ENCODE measurements around the gene MED9.
"Not testable (repeated sequence)": the region's sequence is repeated elsewhere in the genome, so short reads cannot be mapped to it uniquely, and the experiment has no call there.

The MED9 gene

DNA sequence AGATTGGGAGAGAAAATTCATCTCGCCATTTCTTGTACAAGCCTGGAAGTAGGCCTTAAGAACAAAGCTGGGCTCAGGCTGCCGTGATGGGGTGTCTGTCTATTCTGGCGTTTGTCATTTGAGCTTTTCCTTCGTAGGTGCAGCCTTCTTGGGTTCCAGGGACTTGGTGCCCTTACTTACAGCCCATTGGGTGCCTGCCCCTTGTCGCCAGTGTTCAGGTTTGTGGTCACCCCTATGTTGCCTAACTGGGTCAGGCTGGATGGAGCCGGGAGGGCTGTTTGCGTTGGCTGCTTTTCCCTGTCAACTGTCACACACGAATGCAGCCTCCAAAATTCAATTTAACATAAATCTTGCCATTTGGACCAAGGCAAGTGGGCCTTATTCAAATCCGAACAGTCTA, 23.7 kb upstream of the MED9 start:
- TF ChIP-seq, protein P1, sequence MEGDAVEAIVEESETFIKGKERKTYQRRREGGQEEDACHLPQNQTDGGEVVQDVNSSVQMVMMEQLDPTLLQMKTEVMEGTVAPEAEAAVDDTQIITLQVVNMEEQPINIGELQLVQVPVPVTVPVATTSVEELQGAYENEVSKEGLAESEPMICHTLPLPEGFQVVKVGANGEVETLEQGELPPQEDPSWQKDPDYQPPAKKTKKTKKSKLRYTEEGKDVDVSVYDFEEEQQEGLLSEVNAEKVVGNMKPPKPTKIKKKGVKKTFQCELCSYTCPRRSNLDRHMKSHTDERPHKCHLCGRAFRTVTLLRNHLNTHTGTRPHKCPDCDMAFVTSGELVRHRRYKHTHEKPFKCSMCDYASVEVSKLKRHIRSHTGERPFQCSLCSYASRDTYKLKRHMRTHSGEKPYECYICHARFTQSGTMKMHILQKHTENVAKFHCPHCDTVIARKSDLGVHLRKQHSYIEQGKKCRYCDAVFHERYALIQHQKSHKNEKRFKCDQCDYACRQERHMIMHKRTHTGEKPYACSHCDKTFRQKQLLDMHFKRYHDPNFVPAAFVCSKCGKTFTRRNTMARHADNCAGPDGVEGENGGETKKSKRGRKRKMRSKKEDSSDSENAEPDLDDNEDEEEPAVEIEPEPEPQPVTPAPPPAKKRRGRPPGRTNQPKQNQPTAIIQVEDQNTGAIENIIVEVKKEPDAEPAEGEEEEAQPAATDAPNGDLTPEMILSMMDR (IDR thresholded peaks at IDR 0.05; ENCODE audit: insufficient read depth, low read length, missing control alignments), result no peak
- H3K4me3 ChIP-seq (ENCODE audit: low read depth, low read length), result no peak overlapping the region
- no peak for DNase-seq (ENCODE audit: low read depth, low spot score)
- POLR2A ChIA-PET, result no interaction called here
- CTCF ChIA-PET, result no interaction called here

DNA sequence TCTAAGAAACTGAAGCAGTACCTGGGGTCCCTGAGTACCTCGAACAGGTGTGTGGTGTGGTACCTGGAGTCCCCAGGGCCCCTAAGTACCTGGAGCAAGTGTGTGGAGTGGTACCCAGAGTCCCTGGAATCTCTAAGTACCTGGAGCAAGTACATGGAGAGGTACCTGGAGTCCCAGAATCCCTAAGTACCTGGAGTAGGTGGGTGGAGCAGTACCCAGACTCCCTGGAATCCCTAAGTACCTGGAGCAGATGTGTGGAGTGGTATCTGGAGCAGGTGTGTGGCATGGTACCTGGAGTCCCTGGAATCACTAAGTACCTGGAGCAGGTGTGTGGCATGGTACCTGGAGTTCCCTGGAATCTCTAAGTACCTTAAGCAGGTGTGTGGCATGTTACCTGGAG, 22.5 kb upstream of the MED9 start:
- POLR2A ChIA-PET, result no interaction called here
- CTCF ChIA-PET, result no interaction called here

DNA sequence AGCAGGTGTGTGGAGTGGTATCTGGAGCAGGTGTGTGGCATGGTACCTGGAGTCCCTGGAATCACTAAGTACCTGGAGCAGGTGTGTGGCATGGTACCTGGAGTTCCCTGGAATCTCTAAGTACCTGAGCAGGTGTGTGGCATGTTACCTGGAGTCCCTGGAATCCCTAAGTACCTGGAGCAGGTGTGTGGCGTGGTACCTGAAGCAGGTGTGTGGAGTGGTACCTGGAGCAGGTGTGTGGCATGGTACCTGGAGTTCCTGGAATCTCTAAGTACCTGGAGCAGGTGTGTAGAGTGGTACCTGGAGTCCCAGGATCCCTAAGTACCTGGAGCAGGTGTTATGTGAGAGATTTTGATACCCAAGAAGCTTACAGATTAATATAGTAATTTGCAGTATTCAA, 22.1 kb upstream of the MED9 start:
- DNase-seq (ENCODE audit: low read depth, low spot score); H3K4me3 ChIP-seq (ENCODE audit: low read depth, low read length); POLR2A ChIA-PET; CTCF ChIA-PET: not testable (repeated sequence)

More for the DNA sequence above, 22.5 kb upstream of the MED9 start:
- no peak overlapping the region for H3K4me3 ChIP-seq (ENCODE audit: low read depth, low read length)
- TF ChIP-seq, protein P1 (IDR thresholded peaks at IDR 0.05; ENCODE audit: insufficient read depth, low read length, missing control alignments), result no peak
- DNase-seq (ENCODE audit: low read depth, low spot score), result no peak

DNA sequence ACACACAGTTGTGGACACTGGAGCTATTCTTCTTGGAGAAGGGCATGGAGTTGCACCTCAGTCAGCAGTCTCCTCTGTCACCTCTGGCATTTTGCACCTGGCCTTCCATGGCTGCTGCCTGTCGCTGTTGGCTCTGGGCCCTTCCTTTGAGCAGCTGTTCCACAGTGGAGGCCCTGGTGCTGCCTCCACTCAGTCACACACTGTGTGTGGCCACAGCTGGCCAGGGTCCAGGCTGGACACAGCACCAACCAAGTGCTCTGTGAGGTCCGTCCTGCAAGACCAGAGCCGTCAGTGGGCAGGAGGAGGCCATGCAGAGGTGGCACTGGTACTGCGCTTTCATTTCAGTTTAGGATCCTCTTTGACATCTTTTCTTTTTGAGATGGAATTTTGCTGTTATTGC, 21.6 kb upstream of the MED9 start:
- no peak for DNase-seq (ENCODE audit: low read depth, low spot score)
- CTCF ChIA-PET, result interaction anchor here (1.0 to 3.6 kb wide), 3 partner anchors 9 to 42 kb away, joined by 3 to 8 read pairs (median 4); no protein-coding TSS in a partner anchor
- no peak overlapping the region for H3K4me3 ChIP-seq (ENCODE audit: low read depth, low read length)
- POLR2A ChIA-PET, result no interaction called here
- TF ChIP-seq, protein P1 (IDR thresholded peaks at IDR 0.05; ENCODE audit: insufficient read depth, low read length, missing control alignments), result no peak

DNA sequence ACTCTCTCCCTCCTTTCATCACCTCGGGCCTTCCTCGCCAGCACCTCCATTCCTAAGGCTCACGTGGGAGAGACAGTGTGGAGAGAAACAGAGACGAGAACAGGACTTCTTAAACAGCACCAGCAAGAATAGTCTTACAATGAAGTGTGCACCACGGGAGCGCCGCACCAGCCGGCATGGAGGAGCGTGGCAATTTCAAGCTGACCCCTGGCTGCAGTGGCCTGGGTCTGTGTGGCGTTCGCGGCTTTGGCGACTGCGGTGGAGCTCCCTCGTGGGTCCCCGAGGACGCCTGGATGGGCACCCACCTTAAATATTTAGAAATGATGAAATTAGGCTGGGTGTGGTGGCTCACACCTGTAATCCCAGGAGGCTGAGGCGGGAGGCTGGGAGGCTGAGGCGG, 20.5 kb upstream of the MED9 start:
- no peak for DNase-seq (ENCODE audit: low read depth, low spot score)
- CTCF ChIA-PET, result interaction anchor here (1.0 to 3.6 kb wide), 3 partner anchors 10 to 41 kb away, joined by 3 to 8 read pairs (median 4); no protein-coding TSS in a partner anchor
- no peak overlapping the region for H3K4me3 ChIP-seq (ENCODE audit: low read depth, low read length)
- TF ChIP-seq, protein P1 (IDR thresholded peaks at IDR 0.05; ENCODE audit: insufficient read depth, low read length, missing control alignments), result no peak
- POLR2A ChIA-PET, result no interaction called here

DNA sequence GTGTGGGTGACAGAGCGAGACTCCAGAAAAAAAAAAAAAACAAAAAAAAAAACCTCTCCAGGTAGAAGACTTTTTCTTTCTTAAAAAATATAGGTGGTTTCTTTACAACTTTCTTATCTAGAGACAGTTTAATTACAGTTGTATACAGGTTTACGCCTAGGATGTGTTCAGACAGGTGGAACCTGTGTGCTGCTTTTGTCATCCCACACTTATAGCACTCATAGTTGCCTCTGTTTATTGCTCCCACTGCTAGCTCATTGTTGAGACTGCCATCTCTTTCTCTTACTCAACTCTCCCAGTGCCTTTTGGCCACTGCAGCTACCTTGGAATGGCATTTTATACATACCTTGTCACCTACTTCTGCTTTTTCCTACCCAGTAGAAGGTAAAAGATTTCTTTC, 19.1 kb upstream of the MED9 start:
- no peak for DNase-seq (ENCODE audit: low read depth, low spot score)
- POLR2A ChIA-PET, result no interaction called here
- TF ChIP-seq, protein P1 (IDR thresholded peaks at IDR 0.05; ENCODE audit: insufficient read depth, low read length, missing control alignments), result no peak
- H3K4me3 ChIP-seq (ENCODE audit: low read depth, low read length), result no peak overlapping the region
- CTCF ChIA-PET, result interaction anchor here (3.6 kb wide), 1 partner anchor 11 kb away, joined by 8 read pairs; no protein-coding TSS in a partner anchor

DNA sequence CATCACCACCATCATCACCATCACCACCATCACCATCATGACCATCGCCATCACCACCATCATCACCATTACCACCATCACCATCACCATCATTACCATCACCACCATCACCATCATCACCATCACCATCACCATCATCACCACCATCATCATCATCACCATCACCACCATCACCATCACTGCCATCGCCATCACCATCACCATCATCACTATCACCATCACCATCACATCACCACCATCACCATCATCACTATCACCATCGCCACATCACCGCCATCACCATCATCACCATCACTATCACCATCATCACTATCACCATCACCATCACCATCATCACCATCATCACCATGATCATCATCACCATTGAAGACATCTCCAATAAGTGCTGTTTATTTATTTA, 16.8 kb upstream of the MED9 start:
- TF ChIP-seq, protein P1 (IDR thresholded peaks at IDR 0.05; ENCODE audit: insufficient read depth, low read length, missing control alignments), result no peak
- H3K4me3 ChIP-seq (ENCODE audit: low read depth, low read length), result no peak overlapping the region
- DNase-seq (ENCODE audit: low read depth, low spot score), result no peak
- CTCF ChIA-PET, result no interaction called here
- POLR2A ChIA-PET, result no interaction called here

All from AG04449 (cell line).